HEK293 (cell line): Measurements from ENCODE around the gene TMCC2.

Experiments
- ZNF274 ChIP-seq, 2 experiments: fragments of 200-500 bp in 1 of 2; fragments of 450-650 bp in 1 of 2; sonication (Bioruptor generic) in 1 of 2; formaldehyde crosslinking in 1 of 2; IDR thresholded peaks; 2 replicates each; pipeline versions ENCODE4 v1.5.1 to v1.6.1; 2014 to 2016; ENCODE audit warnings: borderline replicate concordance in 1 of 2, inconsistent platforms in 1 of 2, low read length in 1 of 2, missing biosample characterization in 1 of 2, missing genetic modification characterization in 1 of 2
- ZNF571 ChIP-seq: fragments of 450-650 bp; formaldehyde crosslinking; IDR thresholded peaks from 2 replicates; pipeline ENCODE4 v1.5.0; 2017; ENCODE audit warnings: missing biosample characterization, missing genetic modification characterization
- TF ChIP-seq, protein P1 (sequence below): fragments of 450-650 bp; formaldehyde crosslinking; IDR thresholded peaks from 2 replicates; pipeline ENCODE4 v1.5.1; 2016; ENCODE audit warnings: missing biosample characterization, missing genetic modification characterization

DNA sequence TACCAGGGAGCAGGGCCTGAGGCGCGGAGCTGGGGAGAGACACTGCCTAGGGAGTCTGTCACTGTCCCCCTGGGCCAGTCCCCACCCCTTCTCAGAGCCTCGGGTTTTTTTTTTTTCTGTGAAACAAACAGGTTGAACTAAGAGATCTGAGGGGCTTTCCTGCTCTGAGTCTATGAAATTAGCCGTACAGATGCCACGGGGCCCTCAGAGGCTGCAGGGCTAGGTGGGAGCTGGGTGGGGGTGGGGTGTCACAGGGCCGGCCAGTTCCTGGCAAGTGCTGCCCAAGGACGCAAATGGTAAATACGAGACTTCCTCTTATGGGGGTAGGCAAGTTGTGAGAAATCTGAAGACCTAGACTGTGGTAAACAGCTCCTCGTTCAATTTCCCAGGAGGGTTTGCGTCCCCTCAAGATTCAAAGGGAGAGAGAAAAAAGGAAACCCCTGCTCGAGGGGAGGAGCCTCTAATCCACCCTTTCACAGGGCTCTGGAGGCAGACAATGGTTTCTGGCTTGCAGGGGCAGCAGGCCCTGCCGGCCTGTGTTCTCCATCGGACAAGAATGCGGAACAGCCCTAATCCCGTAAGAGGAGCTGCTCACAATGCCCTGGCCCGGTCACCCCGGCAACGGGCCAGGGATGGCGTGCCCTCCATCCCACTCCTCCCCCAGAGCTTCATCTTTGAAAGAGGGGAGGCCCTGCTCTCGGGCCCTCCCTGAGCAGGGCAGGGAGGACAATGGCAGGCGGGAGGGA, 86.0 kb downstream of the TMCC2 start:
- TF ChIP-seq, protein P1, sequence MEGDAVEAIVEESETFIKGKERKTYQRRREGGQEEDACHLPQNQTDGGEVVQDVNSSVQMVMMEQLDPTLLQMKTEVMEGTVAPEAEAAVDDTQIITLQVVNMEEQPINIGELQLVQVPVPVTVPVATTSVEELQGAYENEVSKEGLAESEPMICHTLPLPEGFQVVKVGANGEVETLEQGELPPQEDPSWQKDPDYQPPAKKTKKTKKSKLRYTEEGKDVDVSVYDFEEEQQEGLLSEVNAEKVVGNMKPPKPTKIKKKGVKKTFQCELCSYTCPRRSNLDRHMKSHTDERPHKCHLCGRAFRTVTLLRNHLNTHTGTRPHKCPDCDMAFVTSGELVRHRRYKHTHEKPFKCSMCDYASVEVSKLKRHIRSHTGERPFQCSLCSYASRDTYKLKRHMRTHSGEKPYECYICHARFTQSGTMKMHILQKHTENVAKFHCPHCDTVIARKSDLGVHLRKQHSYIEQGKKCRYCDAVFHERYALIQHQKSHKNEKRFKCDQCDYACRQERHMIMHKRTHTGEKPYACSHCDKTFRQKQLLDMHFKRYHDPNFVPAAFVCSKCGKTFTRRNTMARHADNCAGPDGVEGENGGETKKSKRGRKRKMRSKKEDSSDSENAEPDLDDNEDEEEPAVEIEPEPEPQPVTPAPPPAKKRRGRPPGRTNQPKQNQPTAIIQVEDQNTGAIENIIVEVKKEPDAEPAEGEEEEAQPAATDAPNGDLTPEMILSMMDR (tag by site-specific recombination) = no peak
- no peak for TF ChIP-seq ZNF274 (IDR thresholded peaks at IDR 0.05; ENCODE audit: low read length)
- no peak for TF ChIP-seq ZNF274 (tag by site-specific recombination; IDR thresholded peaks at IDR 0.05; ENCODE audit: borderline replicate concordance)
- TF ChIP-seq ZNF571 (tag by site-specific recombination) = no peak
